HG03159 (cell line): ENCODE data around the gene SYT1.
A peak's percentile ranks its signal among the peaks of the same experiment; 100 is the strongest.
"Not testable (repeated sequence)": the region's sequence is repeated elsewhere in the genome, so short reads cannot be mapped to it uniquely, and the experiment has no call there.

Experiments
- ATAC-seq: cut with Tn5 transposase; IDR thresholded peaks from one replicate; pipeline ENCODE4 v1.9.1; 2021; ENCODE audit warnings: mild to moderate bottlenecking, moderate library complexity; ENCODE audit not compliant: unreplicated experiment

The SYT1 gene

DNA sequence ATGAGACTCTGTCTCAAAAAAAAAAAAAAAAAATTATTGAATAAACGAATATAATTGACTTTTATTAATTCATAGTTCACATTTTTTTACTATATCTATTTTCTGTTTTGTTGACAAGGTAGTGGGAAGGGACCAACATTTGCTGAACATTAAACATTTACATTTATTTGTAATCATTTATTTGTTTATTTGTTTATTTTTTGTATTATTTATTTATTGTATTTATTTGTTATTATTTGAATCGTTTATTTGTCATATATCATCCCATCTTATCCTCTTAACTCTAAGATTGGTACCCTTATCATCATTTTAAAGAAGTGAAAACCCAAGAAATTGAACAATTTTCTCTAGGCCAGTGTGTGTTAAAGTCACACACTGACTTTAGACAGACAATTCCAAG lies 101.5 kb downstream of the SYT1 start:
- no peak for ATAC-seq

DNA sequence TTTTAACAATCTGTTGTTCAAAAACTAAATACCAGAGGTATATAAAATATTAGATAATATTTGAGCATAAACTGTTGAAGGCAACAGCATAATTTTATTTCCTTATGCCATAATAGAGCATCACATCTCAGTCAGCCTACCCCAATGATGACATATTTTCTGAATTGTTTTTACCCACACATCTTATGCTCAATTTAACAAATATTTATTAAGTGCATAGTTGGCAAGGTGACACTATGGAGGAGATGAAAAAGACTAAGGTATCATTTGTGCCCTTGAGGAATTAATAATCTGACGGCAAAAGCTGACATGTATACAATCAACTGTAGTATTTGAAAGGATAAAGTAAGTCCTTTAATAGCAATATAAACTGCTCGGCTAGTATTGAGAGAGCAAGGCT lies 102.4 kb downstream of the SYT1 start:
- no peak for ATAC-seq

DNA sequence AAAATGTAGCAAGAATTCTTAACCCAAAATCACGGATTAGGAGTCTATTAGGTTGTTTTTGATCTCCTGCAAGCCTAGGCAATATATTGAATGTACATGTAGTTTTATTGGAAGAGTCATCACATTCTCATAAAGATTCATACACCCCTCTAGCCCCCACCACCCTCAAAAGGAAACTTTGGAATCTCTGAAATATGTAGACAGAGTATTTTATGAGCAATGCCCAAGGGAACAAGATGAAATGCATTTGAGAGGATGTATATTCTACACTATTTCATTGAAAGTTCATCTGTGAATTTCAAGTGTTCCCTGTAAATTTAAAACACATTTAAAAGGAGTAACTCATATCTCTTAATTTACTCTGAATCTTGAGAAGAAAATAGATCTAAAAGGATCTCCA lies 103.7 kb downstream of the SYT1 start:
- ATAC-seq: no peak

DNA sequence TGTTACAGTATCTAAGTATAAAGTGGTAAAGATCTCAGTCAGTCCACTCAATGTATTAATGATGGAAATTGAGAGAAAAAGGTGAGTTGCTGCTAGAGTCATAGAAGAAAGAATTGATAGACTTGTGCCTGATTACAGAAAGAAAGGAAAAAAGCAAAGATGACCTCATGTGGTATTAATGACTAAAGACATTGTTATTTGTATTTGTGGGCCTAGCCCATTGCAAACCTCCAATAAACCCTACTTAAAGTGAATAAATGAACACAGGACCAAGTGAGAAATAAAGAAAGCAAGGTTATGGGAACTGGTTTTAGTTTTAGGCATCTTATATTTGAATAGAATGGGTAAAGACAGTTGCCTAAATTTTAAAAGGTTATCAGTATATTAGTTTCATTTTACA lies 105.5 kb downstream of the SYT1 start:
- no peak for ATAC-seq

GRCh38 chr12:78977304-78977867 lies 112.8 kb downstream of the SYT1 start:
- ATAC-seq: no peak

- ATAC-seq: no peak
Measured at GRCh38 chr12:78994168-78994791, 129.7 kb downstream of the SYT1 start.

- no peak for ATAC-seq
Measured at GRCh38 chr12:79000501-79000900, 135.9 kb downstream of the SYT1 start.

DNA sequence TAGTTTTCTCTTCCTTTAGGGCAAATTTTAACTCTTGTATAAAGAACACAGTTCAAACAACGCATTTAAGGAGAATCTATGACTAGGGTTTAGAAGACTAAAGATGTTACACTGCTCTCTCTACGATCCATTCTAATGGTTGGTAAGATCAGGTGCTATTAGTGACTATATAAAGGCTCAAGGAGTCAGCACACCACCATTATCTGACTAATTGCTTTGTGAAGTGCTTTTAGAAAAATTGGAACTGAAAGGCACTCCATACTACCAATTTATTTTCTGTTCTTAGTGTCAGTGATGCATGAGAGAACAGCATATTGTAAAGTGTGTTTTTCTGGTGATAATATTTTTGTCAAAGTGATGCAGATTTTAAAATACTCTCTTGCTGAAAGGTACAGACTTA lies 136.8 kb downstream of the SYT1 start:
- ATAC-seq: no peak

DNA sequence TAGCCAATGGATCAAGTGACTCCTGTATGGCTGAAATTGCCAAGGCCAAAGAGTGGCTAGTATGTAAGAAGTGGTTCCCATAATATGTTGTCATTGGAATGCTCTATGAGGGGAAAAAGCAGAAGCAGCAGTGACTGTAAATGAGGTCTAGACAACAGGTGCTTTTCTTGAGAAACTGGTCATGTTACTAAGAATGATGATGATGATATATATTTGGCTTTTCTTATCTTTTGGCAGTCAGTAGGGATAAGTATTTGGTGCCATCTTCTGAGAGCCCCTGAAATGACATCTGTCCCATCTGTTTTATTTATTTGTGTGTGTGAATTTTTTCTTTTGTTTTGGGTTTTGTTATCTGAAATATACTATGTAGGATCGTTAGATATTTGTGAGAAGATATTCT lies 141.7 kb downstream of the SYT1 start:
- peak; percentile 65 for ATAC-seq

- ATAC-seq: no peak
Measured at GRCh38 chr12:79008591-79008990, 144.0 kb downstream of the SYT1 start.

GRCh38 chr12:79012636-79013035 lies 148.1 kb downstream of the SYT1 start:
- ATAC-seq: no peak

GRCh38 chr12:79016181-79016580 lies 151.6 kb downstream of the SYT1 start:
- no peak for ATAC-seq

GRCh38 chr12:79019672-79020071 lies 155.1 kb downstream of the SYT1 start:
- ATAC-seq: peak; percentile 74

DNA sequence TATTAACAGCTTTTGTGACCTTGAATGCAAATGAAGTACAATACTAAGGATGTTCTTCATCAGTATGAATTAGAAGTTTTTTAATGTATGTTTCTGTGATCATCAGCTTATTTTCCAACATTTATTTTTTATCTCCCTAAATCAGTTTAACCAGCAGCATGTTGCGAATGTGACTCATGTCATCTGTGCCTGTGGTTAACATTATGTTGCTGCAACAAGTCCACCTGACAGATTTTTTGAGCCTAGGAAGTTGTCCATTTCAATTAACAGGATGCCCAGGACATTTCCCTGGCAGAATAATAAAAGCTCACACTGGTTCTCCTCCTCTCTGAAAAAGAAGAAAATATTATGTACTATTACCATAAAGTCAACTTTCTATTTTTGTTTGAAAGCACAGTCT lies 155.5 kb downstream of the SYT1 start:
- no peak for ATAC-seq

DNA sequence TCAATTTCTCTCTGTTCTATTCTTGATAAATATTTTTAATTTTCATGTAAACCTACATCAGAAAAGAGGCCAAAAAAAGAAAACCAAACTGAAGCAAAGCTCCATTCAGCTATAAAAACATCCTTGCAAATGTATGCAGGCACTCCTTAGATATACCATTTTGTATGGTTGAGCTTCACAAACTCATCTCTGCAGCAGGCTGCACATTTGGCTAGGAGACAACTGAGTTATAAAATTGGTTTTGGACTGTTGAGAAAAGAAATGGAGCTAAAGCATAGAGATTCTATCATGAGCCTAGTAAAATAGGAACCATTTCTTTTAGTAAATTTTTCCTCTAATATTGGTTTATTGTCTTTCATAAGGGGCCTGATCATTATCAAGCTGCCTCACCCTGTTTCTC lies 156.4 kb downstream of the SYT1 start:
- no peak for ATAC-seq

- ATAC-seq: no peak
Measured at GRCh38 chr12:79023261-79023660, 158.7 kb downstream of the SYT1 start.

DNA sequence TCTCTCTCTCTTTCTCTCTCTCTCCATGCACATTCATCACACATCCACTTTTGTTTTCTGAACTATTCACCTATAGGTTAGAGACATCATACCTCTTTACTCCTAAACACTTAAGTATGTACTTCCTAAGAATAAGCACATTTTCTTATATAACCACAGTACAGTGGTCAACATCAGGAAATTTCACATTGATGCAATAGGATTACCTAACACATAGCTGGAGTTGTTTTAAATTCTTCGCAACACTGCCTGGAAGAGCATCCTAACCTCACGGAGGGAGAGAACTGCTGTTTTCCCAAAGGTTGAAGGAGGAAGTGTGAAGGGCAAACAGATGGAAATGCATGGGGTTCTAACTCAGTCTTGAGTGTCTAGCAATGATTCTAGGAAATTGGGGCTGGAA lies 159.2 kb downstream of the SYT1 start:
- ATAC-seq: no peak

- ATAC-seq: no peak
Measured at GRCh38 chr12:79033788-79034187, 169.2 kb downstream of the SYT1 start.

- ATAC-seq: not testable (repeated sequence)
Measured at GRCh38 chr12:79044748-79045147, 180.2 kb downstream of the SYT1 start.

- not testable (repeated sequence) for ATAC-seq
Measured at GRCh38 chr12:79045149-79045703, 180.7 kb downstream of the SYT1 start.

DNA sequence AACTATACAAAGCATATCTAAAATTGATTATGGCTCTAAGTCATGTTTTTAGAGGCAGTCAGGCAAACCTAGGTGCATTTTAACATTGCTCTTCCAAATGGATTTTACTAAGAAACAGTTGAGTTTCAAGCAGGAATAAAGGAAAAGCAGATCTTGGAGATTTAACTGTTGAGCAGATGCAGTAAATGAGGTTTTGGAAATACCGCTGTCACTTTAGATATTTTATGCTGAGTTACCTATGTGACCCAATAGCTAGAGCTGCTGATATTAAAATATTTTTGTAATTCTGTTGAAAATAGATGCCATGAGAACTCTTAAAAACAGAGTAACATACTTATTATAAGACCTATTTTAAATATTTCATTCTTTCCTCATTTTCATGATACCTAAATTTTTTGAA lies 181.4 kb downstream of the SYT1 start:
- no peak for ATAC-seq

DNA sequence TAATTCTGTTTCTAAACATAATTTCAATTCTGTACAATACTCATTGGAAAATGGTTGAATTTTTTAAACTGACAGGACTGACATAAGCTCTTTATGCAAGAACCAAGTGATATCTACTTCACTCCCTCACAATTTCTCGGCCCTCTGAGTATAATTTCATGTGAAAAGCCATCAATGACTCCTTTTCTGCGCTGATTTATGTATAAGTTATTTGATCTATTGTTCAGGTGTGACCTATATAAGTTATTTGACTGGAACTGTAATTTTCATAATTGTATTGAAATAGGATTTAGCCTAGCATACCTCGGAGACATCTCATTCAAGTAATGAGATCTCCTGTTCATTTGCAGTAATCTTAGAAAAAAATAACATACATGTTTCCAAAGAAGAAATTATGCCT lies 184.4 kb downstream of the SYT1 start:
- ATAC-seq: no peak

GRCh38 chr12:79053394-79053793 lies 188.8 kb downstream of the SYT1 start:
- ATAC-seq: no peak
